WERI-Rb-1 (cell line): Measurements from ENCODE around the gene SETD6.

ENCODE experiments used
- DNase-seq: peaks from one replicate; pipeline ENCODE4 v3.0.0-alpha.2; 2020
- H3K27ac ChIP-seq: fragments of 250-450 bp; sonication (Bioruptor Pico); 2 replicates; pipeline ENCODE4 v1.5.1; 2020; ENCODE audit warnings: mild to moderate bottlenecking, moderate library complexity
- H3K27me3 ChIP-seq: fragments of 250-450 bp; sonication (Bioruptor Pico); 2 replicates; pipeline ENCODE4 v1.5.1; 2021; ENCODE audit warnings: mild to moderate bottlenecking, low read depth, moderate library complexity; ENCODE audit not compliant: insufficient read depth, severe bottlenecking
- H3K36me3 ChIP-seq: fragments of 250-450 bp; sonication (Bioruptor Pico); 2 replicates; pipeline ENCODE4 v1.5.1; 2020; ENCODE audit warnings: mild to moderate bottlenecking, moderate library complexity
- H3K4me3 ChIP-seq: 2 replicates; pipeline ENCODE4 v1.5.1; 2011; ENCODE audit warnings: low read depth, mild to moderate bottlenecking, control low read depth, low read length
- H3K9me3 ChIP-seq: fragments of 250-450 bp; sonication (Bioruptor Pico); 2 replicates; pipeline ENCODE4 v1.5.1; 2021; ENCODE audit warnings: mild to moderate bottlenecking, moderate library complexity; ENCODE audit not compliant: severe bottlenecking
- TF ChIP-seq, protein P1 (sequence below): IDR thresholded peaks from 2 replicates; pipeline ENCODE4 v1.5.1; 2011; ENCODE audit warnings: low read depth, mild to moderate bottlenecking, control low read depth, inconsistent platforms, low read length

The SETD6 gene, protein sequence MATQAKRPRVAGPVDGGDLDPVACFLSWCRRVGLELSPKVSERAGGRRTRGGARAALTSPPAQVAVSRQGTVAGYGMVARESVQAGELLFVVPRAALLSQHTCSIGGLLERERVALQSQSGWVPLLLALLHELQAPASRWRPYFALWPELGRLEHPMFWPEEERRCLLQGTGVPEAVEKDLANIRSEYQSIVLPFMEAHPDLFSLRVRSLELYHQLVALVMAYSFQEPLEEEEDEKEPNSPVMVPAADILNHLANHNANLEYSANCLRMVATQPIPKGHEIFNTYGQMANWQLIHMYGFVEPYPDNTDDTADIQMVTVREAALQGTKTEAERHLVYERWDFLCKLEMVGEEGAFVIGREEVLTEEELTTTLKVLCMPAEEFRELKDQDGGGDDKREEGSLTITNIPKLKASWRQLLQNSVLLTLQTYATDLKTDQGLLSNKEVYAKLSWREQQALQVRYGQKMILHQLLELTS

DNA sequence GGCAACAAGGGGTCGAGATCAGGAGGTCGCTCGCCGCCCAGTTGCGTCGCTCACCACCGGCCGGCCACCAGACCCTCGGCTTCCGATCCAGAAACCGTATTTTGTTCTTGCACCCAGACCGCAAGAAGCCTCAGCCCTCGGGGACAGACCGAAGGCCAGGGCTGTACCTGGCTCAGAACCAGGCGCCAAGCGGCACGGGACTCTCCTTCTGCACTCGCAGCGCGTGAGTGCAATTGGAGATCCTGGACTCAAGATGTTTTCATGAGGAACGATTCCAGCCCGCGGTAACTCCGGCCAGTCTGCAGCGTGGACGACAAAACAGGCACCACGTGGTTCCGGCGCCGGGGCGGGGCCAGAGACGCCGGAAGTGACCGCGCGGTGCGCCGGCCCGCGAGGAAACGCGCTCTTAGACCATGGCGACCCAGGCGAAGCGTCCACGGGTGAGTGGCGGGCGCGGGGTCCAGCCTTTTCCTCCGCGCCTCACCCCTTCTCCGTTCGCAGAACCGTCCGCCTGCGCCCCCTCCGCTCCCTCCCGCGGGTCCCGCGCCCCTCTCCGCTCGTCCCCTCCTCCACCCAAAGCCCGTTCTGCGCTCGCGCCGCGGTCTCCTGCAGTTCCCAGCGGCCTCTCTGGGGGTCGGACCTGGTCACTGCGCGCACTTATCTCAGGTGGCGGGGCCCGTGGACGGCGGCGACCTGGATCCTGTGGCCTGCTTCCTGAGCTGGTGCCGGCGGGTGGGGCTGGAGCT lies at the start of gene SETD6:
SETD6 (plus strand) TSS at position 393 of the 746 bp plus-strand sequence; CDS start at position 414, 21 bp downstream.
- H3K9me3 ChIP-seq, result no peaks in the 10 kb centered on the region
- peak within 1 kb of the TSS; percentile 94 for H3K27ac ChIP-seq
- H3K36me3 ChIP-seq, result peaks cover 42% of the 10 kb centered on the region
- H3K4me3 ChIP-seq, result peak within 1 kb of the TSS; percentile 63
- DNase-seq, result peak; percentile 86
- TF ChIP-seq, protein P1, sequence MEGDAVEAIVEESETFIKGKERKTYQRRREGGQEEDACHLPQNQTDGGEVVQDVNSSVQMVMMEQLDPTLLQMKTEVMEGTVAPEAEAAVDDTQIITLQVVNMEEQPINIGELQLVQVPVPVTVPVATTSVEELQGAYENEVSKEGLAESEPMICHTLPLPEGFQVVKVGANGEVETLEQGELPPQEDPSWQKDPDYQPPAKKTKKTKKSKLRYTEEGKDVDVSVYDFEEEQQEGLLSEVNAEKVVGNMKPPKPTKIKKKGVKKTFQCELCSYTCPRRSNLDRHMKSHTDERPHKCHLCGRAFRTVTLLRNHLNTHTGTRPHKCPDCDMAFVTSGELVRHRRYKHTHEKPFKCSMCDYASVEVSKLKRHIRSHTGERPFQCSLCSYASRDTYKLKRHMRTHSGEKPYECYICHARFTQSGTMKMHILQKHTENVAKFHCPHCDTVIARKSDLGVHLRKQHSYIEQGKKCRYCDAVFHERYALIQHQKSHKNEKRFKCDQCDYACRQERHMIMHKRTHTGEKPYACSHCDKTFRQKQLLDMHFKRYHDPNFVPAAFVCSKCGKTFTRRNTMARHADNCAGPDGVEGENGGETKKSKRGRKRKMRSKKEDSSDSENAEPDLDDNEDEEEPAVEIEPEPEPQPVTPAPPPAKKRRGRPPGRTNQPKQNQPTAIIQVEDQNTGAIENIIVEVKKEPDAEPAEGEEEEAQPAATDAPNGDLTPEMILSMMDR, result peak; percentile 31; the same call in 1 of the 2 replicates
- no peaks in the 10 kb centered on the region for H3K27me3 ChIP-seq

DNA sequence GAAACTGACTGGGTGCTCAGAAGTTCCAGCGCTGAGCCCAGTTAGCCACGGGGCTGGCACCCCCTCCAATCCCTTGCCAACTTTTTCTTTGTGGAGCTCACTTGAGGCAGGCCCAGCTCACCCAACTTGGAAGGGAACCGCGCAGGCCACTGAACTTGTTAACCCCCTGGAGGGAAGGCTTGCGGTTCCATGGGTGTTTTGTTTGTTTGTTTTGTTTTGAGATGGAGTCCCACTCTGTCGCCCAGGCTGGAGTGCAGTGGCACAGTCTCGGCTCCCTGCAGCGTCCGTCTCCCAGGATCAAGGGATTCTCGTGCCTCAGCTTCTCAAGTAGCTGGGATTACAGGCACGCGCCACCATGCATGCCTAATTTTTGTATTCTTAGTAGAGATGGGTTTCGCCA lies 49.5 kb upstream of the SETD6 start:
- no peak overlapping the region for H3K27ac ChIP-seq
- peaks cover 7% of the 10 kb centered on the region for H3K27me3 ChIP-seq
- H3K9me3 ChIP-seq, result no peaks in the 10 kb centered on the region
- no peak for DNase-seq
- H3K4me3 ChIP-seq, result no peak overlapping the region
- TF ChIP-seq, protein P1, result no peak
- H3K36me3 ChIP-seq, result no peaks in the 10 kb centered on the region

DNA sequence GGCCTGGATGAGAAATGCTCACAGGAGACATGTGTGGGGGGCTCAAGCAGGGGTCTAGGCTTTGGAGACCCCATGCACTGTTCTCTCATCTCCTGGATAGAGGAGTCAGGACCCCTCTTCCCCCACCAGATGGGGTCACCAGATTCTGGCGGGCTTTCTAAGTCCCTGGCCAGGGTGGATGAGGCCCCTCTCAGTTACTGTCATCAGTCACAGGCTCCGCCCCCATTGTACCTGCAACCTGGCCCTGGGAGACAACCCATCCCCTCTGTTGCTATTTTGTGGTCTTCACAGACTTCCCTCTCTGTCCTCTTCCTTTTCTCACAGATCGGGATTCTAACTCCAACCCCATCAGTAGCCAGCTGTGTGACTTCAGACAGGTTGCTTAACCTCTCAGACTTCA lies 48.9 kb upstream of the SETD6 start:
- Histone ChIP-seq H3K27ac (no peak overlapping the region), H3K4me3 (no peak overlapping the region), H3K36me3 (no peaks in the 10 kb centered on the region), H3K9me3 (no peaks in the 10 kb centered on the region), H3K27me3 (peaks cover 7% of the 10 kb centered on the region)
- TF ChIP-seq, protein P1, result no peak
- DNase-seq, result no peak

DNA sequence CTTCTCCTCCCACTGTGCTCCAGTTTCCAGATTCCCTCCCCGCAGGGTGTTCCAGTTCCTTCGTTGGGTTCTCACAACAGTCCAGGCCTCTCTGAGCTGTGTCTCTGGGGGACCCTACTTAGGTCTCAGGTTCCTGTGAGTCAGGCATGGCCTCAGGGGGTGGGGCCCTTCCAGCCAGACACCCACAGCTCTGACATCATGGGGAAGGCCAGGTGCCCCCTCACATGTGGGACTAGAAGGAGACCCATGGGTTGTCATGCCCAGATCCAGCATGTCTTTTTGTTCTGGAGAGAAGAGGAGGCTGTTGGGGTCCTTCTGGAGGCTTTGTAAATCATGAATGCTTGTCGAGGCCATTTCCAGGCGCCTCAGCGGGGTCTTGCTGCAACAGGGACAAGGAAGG lies 47.4 kb upstream of the SETD6 start:
- H3K9me3 ChIP-seq, result no peaks in the 10 kb centered on the region
- no peak overlapping the region for H3K4me3 ChIP-seq
- H3K27ac ChIP-seq, result no peak overlapping the region
- no peaks in the 10 kb centered on the region for H3K36me3 ChIP-seq
- H3K27me3 ChIP-seq, result peaks cover 7% of the 10 kb centered on the region
- TF ChIP-seq, protein P1, result no peak
- DNase-seq, result no peak

DNA sequence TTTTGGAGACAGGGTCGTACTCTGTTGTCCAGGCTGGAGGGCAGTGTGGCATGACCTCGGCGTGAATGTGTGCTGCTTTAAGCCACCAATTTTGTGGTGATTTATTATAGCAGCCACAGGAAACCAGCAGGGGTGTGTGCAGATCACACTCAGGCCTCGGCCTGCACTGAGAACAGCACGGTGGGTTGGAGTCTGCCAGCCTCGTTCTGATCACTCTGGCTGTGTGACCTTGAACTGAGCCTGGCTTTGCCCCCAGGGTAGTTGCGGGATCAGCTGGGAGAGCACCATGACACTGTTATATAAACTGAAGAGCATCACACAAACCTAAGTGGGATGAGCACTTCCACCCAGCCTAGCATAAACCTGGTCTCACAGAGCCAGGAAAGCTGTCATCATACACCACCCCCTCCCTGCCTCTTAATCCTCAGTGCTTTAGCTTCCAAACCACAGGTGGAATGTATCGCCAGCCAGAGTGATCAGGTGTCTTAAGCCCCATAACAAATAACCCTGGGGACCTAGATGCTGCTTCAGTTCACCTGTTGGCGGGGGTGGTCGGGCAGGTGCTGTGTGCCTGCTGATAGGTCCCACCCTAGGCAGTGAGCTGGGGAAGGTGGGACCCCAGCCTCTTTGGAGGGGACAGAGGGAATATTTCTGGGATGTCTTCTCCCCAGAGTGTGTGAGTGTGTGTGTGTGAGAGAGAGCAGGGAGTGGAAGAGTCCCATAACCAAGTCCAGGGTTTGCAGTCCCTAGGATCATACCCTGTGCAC lies 43.9 kb upstream of the SETD6 start:
- Histone ChIP-seq H3K27ac (no peak overlapping the region), H3K27me3 (no peaks in the 10 kb centered on the region), H3K9me3 (no peaks in the 10 kb centered on the region), H3K4me3 (no peak overlapping the region), H3K36me3 (no peaks in the 10 kb centered on the region)
- TF ChIP-seq, protein P1, result no peak
- peak; percentile 53 for DNase-seq
